CD4-positive, alpha-beta T cell (primary cell): ENCODE results near the gene FAM53B. TPM values are rescaled to one million over a fixed set of nuclear protein-coding genes. Genes with fewer than 3 reads are reported as not detected.

ENCODE experiments used
- ATAC-seq: fragments of 200-7000 bp; cut with Tn5 transposase; one replicate; pipeline ENCODE4 v1.10.0; 2022; ENCODE audit warnings: mild to moderate bottlenecking; ENCODE audit not compliant: poor library complexity
- CTCF ChIA-PET: fragments of 350-600 bp; sonication (Branson Sonifier 250); formaldehyde crosslinking; loops from one replicate; lab custom pipeline; 2021; ENCODE audit warnings: antibody characterized with exemption, inconsistent platforms; lab: Charles Lee
- POLR2A ChIA-PET: fragments of 350-600 bp; sonication (Branson Sonifier 250); formaldehyde crosslinking; loops from one replicate; lab custom pipeline; 2021; ENCODE audit warnings: antibody characterized with exemption, inconsistent platforms; lab: Charles Lee
- DNase-seq, 14 experiments: peaks; one replicate each; pipeline ENCODE4 v3.0.0-alpha.2; 2013 to 2020; ENCODE audit warnings: mixed read lengths in 2 of 14
- H3K27ac ChIP-seq, 2 donors: one replicate each; pipeline versions ENCODE4 v1.5.1 to v1.7.0; 2013; ENCODE audit warnings: low read length in 2 of 2, low read depth in 1 of 2, mild to moderate bottlenecking in 1 of 2
- H3K27me3 ChIP-seq, 2 experiments: 1 replicate in 1 of 2; 2 replicates in 1 of 2; pipeline versions ENCODE4 v1.6.1 to v1.7.0; 2013; ENCODE audit warnings: low read length in 2 of 2, control low read depth in 1 of 2, mild to moderate bottlenecking in 1 of 2, moderate library complexity in 1 of 2; ENCODE audit not compliant: insufficient read depth in 2 of 2, control insufficient read depth in 1 of 2
- H3K36me3 ChIP-seq: one replicate; pipeline ENCODE4 v1.6.1; 2013; ENCODE audit warnings: low read length, control low read depth; ENCODE audit not compliant: insufficient read depth
- H3K4me1 ChIP-seq: one replicate; pipeline ENCODE4 v1.6.1; 2013; ENCODE audit warnings: low read length, control low read depth; ENCODE audit not compliant: insufficient read depth
- H3K4me3 ChIP-seq: one replicate; pipeline ENCODE4 v1.5.1; 2013; ENCODE audit warnings: mild to moderate bottlenecking, low read length, moderate library complexity
- H3K9me3 ChIP-seq, 2 experiments: 1 replicate in 1 of 2; 2 replicates in 1 of 2; pipeline versions ENCODE4 v1.6.1 to v1.7.0; 2013; ENCODE audit warnings: low read length in 2 of 2, mild to moderate bottlenecking in 2 of 2, control low read depth in 1 of 2, moderate library complexity in 1 of 2; ENCODE audit not compliant: control insufficient read depth in 1 of 2, insufficient read depth in 1 of 2
- H3K27ac Mint-ChIP-seq: one replicate; pipeline ENCODE4 v1.8.0; 2020; ENCODE audit warnings: mixed read lengths
- H3K27me3 Mint-ChIP-seq: one replicate; pipeline ENCODE4 v1.8.0; 2021; ENCODE audit warnings: mixed read lengths
- H3K36me3 Mint-ChIP-seq: one replicate; pipeline ENCODE4 v1.8.0; 2021; ENCODE audit warnings: low read depth, mixed read lengths
- H3K4me1 Mint-ChIP-seq: one replicate; pipeline ENCODE4 v1.8.0; 2021; ENCODE audit warnings: low read depth, mixed read lengths
- H3K4me3 Mint-ChIP-seq: one replicate; pipeline ENCODE4 v1.8.0; 2020; ENCODE audit warnings: mild to moderate bottlenecking, mixed read lengths
- H3K9me3 Mint-ChIP-seq: one replicate; pipeline ENCODE4 v1.8.0; 2020; ENCODE audit warnings: mixed read lengths
- intact Hi-C, 2 experiments: fragments of 100-400 bp; cut with DNase I in 1 of 2; cut with micrococcal nuclease in 1 of 2; formaldehyde crosslinking; loops; one replicate each; pipeline versions ENCODE4 v1.15.1 to v1.9.0; 2023 to 2025; cut with DNase I, micrococcal nuclease
- total RNA-seq, 174 experiments: library from RNA in 2 of 174; stranded (reverse) in 2 of 174; gene quantifications; one replicate each; pipeline ENCODE4 v1.2.3 and lab custom pipeline; 2021 to 2026
- TF ChIP-seq, protein P1 (sequence below): fragments of 200-600 bp; IDR thresholded peaks from one replicate; pipeline ENCODE4 v1.8.0; 2022; ENCODE audit warnings: antibody characterized with exemption, mild to moderate bottlenecking

FAM53B gene
- total RNA-seq, 2 experiments from 2014 or later = 32.9 to 33.6 TPM

DNA sequence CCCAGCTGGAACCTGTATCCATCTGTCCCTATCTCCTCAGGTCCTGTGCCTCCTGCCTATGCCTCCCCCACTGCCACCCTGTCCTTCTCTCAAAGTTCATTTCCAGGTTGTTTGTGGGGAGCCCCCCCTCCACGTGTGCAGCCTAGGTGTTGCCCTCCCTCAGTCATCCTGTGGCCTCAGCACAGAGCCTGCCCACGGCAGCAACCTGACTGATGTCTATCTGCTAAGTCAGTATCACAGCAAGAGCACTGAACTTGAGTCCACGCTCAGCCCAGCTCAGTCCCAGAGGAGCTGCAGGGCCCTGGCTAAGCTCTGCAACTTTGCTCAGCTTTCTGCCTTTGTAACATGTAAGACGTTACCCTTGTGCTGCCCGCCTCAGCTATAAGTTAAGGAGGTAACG lies 28.7 kb downstream of the FAM53B start:
- Histone ChIP-seq H3K4me3 (no peak overlapping the region), H3K27ac (peak overlapping the region; percentile 28 to 32), H3K27me3 (no peaks in the 10 kb centered on the region), H3K4me1 (peaks cover 99% of the 10 kb centered on the region), H3K36me3 (peaks cover 10% of the 10 kb centered on the region), H3K9me3 (no peaks in the 10 kb centered on the region)
- ChIA-PET CTCF (interaction anchor here (1.0 to 17.5 kb wide), 4 partner anchors 13 to 30 kb away, joined by 4 to 253 read pairs (median 31); no protein-coding TSS in a partner anchor), POLR2A (interaction anchor here (0.6 to 6.7 kb wide), 4 partner anchors 10 to 202 kb away, joined by 3 to 133 read pairs (median 43); no protein-coding TSS in a partner anchor)
- H3K4me3 Mint-ChIP-seq = peak overlapping the region; percentile 49
- DNase-seq (peak in 3 of 14 experiments; percentile 36 to 48 (median 44)), ATAC-seq (no peak)
- peaks cover 84% of the 10 kb centered on the region for H3K4me1 Mint-ChIP-seq
- intact Hi-C loops = loop anchor here in 1 of 2 experiments (5.0 kb wide), 2 partner anchors 38 to 68 kb away; no protein-coding TSS in a partner anchor
- no peaks in the 10 kb centered on the region for H3K27me3 Mint-ChIP-seq
- no peaks in the 10 kb centered on the region for H3K9me3 Mint-ChIP-seq
- TF ChIP-seq, protein P1, sequence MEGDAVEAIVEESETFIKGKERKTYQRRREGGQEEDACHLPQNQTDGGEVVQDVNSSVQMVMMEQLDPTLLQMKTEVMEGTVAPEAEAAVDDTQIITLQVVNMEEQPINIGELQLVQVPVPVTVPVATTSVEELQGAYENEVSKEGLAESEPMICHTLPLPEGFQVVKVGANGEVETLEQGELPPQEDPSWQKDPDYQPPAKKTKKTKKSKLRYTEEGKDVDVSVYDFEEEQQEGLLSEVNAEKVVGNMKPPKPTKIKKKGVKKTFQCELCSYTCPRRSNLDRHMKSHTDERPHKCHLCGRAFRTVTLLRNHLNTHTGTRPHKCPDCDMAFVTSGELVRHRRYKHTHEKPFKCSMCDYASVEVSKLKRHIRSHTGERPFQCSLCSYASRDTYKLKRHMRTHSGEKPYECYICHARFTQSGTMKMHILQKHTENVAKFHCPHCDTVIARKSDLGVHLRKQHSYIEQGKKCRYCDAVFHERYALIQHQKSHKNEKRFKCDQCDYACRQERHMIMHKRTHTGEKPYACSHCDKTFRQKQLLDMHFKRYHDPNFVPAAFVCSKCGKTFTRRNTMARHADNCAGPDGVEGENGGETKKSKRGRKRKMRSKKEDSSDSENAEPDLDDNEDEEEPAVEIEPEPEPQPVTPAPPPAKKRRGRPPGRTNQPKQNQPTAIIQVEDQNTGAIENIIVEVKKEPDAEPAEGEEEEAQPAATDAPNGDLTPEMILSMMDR = no peak
- H3K27ac Mint-ChIP-seq = peak overlapping the region; percentile 86
- no peaks in the 10 kb centered on the region for H3K36me3 Mint-ChIP-seq

DNA sequence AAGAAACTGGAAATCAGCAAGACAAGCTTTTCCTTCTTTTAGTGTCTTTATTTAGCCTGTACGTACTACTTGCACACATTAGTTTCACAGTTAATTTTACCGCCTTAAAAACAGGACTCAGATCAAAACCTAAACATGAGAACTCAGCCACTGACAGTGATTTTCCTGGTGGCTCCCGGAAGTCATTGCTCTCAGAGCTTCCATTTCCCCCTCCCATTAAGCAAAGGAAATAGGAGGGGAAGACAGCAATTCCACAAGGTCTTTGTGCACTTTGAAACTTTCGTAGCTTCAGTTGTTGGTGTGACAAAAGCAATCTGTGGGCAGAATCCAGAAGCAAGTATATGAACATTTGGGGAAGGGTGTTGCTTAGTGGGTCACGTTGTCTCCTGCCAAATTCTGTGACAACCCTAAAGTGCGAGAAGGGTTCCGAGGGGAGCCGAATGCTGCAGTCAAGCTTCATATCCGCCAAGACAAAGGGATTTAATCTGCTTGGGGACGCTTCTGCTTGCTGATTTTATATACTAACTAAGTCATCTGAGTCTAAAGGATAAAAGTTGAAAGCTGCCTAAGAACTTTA lies 30.4 kb downstream of the FAM53B start:
- Mint-ChIP-seq H3K9me3 (no peaks in the 10 kb centered on the region), H3K27me3 (no peaks in the 10 kb centered on the region), H3K27ac (peak overlapping the region; percentile 86), H3K4me3 (peak overlapping the region; percentile 22), H3K4me1 (peaks cover 90% of the 10 kb centered on the region), H3K36me3 (no peaks in the 10 kb centered on the region)
- DNase-seq (no peak), ATAC-seq (no peak)
- ChIA-PET POLR2A (interaction anchor here (0.8 to 6.7 kb wide), 6 partner anchors 8 to 102 kb away, joined by 3 to 133 read pairs (median 4); no protein-coding TSS in a partner anchor), CTCF (interaction anchor here (1.8 to 17.5 kb wide), 2 partner anchors 17 to 21 kb away, joined by 4 to 253 read pairs; no protein-coding TSS in a partner anchor)
- TF ChIP-seq, protein P1 = no peak
- H3K36me3 ChIP-seq = peaks cover 10% of the 10 kb centered on the region
- H3K4me1 ChIP-seq = peaks cover 99% of the 10 kb centered on the region
- H3K27me3 ChIP-seq = no peaks in the 10 kb centered on the region
- intact Hi-C loops = no loop called here
- peak overlapping the region in 1 of 2 donors; percentile 19 for H3K27ac ChIP-seq
- H3K9me3 ChIP-seq = no peaks in the 10 kb centered on the region
- no peak overlapping the region for H3K4me3 ChIP-seq

DNA sequence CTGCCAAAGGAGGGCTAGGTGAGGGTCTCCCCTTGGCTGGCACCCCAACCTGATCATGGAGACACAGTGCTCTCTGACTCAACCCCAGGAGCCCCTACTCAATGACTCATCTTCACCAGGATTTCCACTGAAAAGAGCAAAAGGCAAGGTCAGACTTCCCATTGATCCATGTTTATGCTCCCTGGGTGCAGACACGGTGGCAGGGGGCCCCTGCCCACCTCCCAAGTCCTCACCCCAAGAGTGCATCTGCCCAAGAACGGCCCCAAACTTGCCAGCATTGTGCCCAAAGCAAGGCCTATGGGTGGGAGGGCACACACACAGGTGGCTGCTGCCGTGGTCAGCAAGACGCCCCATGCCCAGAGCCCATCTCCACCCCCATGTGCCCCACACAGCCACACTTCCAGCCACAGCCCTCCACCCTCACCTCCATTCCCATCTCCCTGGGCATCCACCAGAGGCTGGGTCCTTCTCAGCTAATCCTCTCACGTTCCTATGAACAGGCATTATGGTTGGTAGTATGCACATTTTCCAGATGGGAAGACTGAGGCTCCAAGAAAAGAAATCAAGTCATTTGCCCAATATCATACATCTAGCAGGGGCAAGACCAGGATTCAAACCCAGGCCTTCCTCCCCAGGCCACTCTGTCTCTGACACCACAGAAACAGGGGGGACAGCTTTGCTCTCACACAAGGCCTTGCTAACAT lies 31.3 kb downstream of the FAM53B start:
- H3K27ac Mint-ChIP-seq = peak overlapping the region; percentile 86
- no peak overlapping the region for H3K4me3 Mint-ChIP-seq
- H3K9me3 Mint-ChIP-seq = no peaks in the 10 kb centered on the region
- H3K9me3 ChIP-seq = no peaks in the 10 kb centered on the region
- peak overlapping the region in 1 of 2 donors; percentile 19 for H3K27ac ChIP-seq
- H3K4me1 ChIP-seq = peaks cover 99% of the 10 kb centered on the region
- H3K36me3 Mint-ChIP-seq = no peaks in the 10 kb centered on the region
- DNase-seq = no peak
- H3K4me3 ChIP-seq = no peak overlapping the region
- POLR2A ChIA-PET = interaction anchor here (0.7 to 3.7 kb wide), 4 partner anchors 10 to 101 kb away, joined by 3 to 14 read pairs (median 4); no protein-coding TSS in a partner anchor
- no peaks in the 10 kb centered on the region for H3K27me3 ChIP-seq
- no peak for ATAC-seq
- CTCF ChIA-PET = interaction anchor here (1.0 to 17.5 kb wide), 2 partner anchors 22 to 28 kb away, joined by 3 to 253 read pairs; no protein-coding TSS in a partner anchor
- TF ChIP-seq, protein P1 = no peak
- peaks cover 10% of the 10 kb centered on the region for H3K36me3 ChIP-seq
- H3K4me1 Mint-ChIP-seq = peaks cover 91% of the 10 kb centered on the region
- intact Hi-C loops = no loop called here
- no peaks in the 10 kb centered on the region for H3K27me3 Mint-ChIP-seq
